Natural killer cell (primary cell): ENCODE data around the gene OXSM. TPM values are rescaled to one million over a fixed set of nuclear protein-coding genes. Genes with fewer than 3 reads are reported as not detected.

ENCODE experiments used
- ATAC-seq, 3 donors: fragments of 150-1000 bp in 2 of 3; fragments of 200-7000 bp in 1 of 3; cut with Tn5 transposase; 1 replicate in 1 of 3; 2 replicates in 2 of 3; pipeline ENCODE4 v1.10.0; 2021; ENCODE audit warnings: mild to moderate bottlenecking in 2 of 3, moderate library complexity in 2 of 3
- DNase-seq, 2 donors: peaks; one replicate each; pipeline versions ENCODE4 v3.0.0 to v3.0.0-alpha.2; 2013 to 2021; ENCODE audit warnings: mixed read lengths in 1 of 2
- H3K27ac ChIP-seq: one replicate; pipeline ENCODE4 v1.5.1; 2013; ENCODE audit warnings: mild to moderate bottlenecking, low read length
- H3K27me3 ChIP-seq: one replicate; pipeline ENCODE4 v1.6.1; 2013; ENCODE audit warnings: low read length; ENCODE audit not compliant: control insufficient read depth, insufficient read depth
- H3K36me3 ChIP-seq: one replicate; pipeline ENCODE4 v1.6.1; 2013; ENCODE audit warnings: low read length; ENCODE audit not compliant: control insufficient read depth, insufficient read depth
- H3K4me1 ChIP-seq: one replicate; pipeline ENCODE4 v1.6.1; 2013; ENCODE audit warnings: low read length; ENCODE audit not compliant: control insufficient read depth, insufficient read depth
- H3K4me3 ChIP-seq: one replicate; pipeline ENCODE4 v1.5.1; 2013; ENCODE audit warnings: low read length
- H3K9me3 ChIP-seq: one replicate; pipeline ENCODE4 v1.6.1; 2013; ENCODE audit warnings: low read length; ENCODE audit not compliant: control insufficient read depth, insufficient read depth
- H3K27ac Mint-ChIP-seq, 2 donors: one replicate each; pipeline ENCODE4 v1.8.0; 2022; ENCODE audit warnings: mild to moderate bottlenecking in 2 of 2, mixed read lengths in 2 of 2, moderate library complexity in 1 of 2
- H3K27me3 Mint-ChIP-seq, 2 donors: one replicate each; pipeline ENCODE4 v1.8.0; 2022; ENCODE audit warnings: low read depth in 2 of 2, mixed read lengths in 2 of 2
- H3K36me3 Mint-ChIP-seq: one replicate; pipeline ENCODE4 v1.8.0; 2022; ENCODE audit warnings: mixed read lengths
- H3K4me1 Mint-ChIP-seq, 2 donors: one replicate each; pipeline ENCODE4 v1.8.0; 2022; ENCODE audit warnings: mixed read lengths in 2 of 2
- H3K4me3 Mint-ChIP-seq: one replicate; pipeline ENCODE4 v1.8.0; 2022; ENCODE audit warnings: mild to moderate bottlenecking, moderate library complexity, mixed read lengths
- H3K9me3 Mint-ChIP-seq, 2 donors: one replicate each; pipeline ENCODE4 v1.8.0; 2022; ENCODE audit warnings: mixed read lengths in 2 of 2
- WGBS: methylation state at CpG from one replicate; pipeline ENCODE4 v1.1.7; 2013; ENCODE audit warnings: missing lambda C conversion rate; ENCODE audit not compliant: insufficient coverage; 5-methylcytosine and 5-hydroxymethylcytosine counted together
- intact Hi-C: fragments of 100-400 bp; cut with micrococcal nuclease; formaldehyde crosslinking; loops from one replicate; pipeline ENCODE4 v1.14.2; 2022
- total RNA-seq, 4 donors: library from RNA; stranded (reverse); fragments of 120-200 nt in 1 of 4; gene quantifications; one replicate each; pipeline versions ENCODE4 v1.2.3 to v1.2.4, GENCODE V29; 2013 to 2022
- TF ChIP-seq, protein P1 (sequence below): fragments of 200-600 bp; IDR thresholded peaks from one replicate; pipeline ENCODE4 v1.8.0; 2022; ENCODE audit warnings: antibody characterized with exemption

OXSM gene
- total RNA-seq, 3 donors from 2014 or later (not counting 1 experiment from before 2014, with no cell fraction given), result 7.3 to 12.2 (median 8.6) TPM

DNA sequence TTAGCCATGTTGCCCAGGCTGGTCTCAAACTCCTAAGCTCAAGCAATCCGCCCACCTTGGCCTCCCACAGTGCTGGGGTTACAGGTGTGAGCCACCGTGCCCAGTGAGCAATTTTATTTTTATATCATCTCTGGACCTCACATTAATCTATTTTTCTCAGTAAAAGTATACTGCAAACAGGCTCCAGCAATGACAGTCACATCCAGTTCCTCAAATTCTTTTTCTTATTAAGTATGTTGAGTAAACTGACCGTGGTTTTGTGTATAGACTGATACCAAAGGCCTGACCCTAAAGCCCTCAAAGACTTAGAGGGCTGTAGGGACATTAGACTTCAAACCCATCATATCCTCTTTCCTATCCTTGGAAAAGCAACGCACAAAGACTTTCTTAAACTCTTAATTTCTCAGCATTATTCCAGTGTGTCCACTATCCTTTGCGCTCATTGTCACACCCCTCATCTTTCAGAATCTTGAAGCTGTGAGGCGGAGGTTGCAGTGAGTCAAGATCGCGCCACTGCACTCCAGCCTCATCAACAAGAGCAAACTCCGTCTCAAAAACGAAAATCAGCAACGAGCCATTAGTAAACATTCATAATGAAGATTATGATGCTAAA lies 8.6 kb upstream of the OXSM start:
- intact Hi-C loops, result loop anchor here (5.0 kb wide), 1 partner anchor 76 kb away; no protein-coding TSS in a partner anchor
- peak overlapping the region; percentile 85 to 87 for H3K27ac Mint-ChIP-seq
- H3K4me1 Mint-ChIP-seq, result peaks cover 45 to 48% of the 10 kb centered on the region in 2 donors

DNA sequence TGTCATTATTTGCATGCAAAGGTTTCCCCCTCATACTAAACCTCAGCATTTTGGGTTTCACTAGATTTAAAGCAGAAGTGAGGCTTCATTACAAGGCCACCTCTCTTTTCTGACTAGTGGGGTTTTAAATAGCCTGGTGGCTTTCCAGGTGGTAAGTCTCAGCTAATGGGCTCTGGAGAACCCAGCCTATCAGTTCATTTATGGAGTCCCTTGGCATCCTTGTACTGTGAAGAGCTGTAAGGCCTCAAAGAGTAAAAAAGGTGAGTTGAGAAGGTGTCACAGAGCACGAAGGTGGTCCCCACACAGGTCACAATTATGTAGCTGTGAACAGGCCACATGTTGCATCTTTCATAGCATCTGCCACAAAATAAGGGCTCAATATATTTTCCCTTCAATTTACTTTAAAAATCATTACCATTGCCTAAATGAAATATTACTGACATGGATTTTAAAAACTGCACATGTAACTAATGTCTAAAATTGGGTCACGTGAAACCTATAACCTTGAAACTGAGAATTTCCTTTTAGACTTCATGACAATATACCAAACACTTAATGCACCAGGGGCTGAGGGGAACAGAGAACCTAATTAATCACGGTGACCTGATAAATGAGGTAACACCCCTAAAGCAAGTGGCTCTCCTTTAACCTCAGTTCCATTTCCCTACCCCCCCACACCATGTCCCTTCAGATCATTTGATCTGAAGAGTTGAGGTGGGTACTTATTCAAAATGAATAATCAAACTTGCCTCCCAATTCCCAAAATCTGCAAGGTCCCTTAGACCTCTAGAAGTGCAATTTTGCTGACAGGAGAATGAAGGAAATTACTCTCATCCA lies 7.9 kb upstream of the OXSM start:
- Mint-ChIP-seq H3K27ac (peak overlapping the region; percentile 85 to 87), H3K4me1 (peaks cover 42 to 45% of the 10 kb centered on the region in 2 donors), H3K36me3 (peaks cover 12% of the 10 kb centered on the region), H3K9me3 (no peaks in the 10 kb centered on the region), H3K27me3 (no peaks in the 10 kb centered on the region), H3K4me3 (peak overlapping the region; percentile 91)
- peaks cover 19% of the 10 kb centered on the region for H3K4me1 ChIP-seq
- 25% methylated on average over 3 of the region's 3 CpGs for WGBS
- peaks cover 10% of the 10 kb centered on the region for H3K36me3 ChIP-seq
- H3K27me3 ChIP-seq, result no peaks in the 10 kb centered on the region
- intact Hi-C loops, result loop anchor here (2.0 to 5.0 kb wide), 2 partner anchors 75 to 117 kb away; partner anchors contain the start of gene TOP2B
- no peak for ATAC-seq
- H3K9me3 ChIP-seq, result no peaks in the 10 kb centered on the region
- DNase-seq, result peak in 1 of 2 donors; percentile 12
- H3K4me3 ChIP-seq, result peak overlapping the region; percentile 99
- H3K27ac ChIP-seq, result peak overlapping the region; percentile 96
- TF ChIP-seq, protein P1, sequence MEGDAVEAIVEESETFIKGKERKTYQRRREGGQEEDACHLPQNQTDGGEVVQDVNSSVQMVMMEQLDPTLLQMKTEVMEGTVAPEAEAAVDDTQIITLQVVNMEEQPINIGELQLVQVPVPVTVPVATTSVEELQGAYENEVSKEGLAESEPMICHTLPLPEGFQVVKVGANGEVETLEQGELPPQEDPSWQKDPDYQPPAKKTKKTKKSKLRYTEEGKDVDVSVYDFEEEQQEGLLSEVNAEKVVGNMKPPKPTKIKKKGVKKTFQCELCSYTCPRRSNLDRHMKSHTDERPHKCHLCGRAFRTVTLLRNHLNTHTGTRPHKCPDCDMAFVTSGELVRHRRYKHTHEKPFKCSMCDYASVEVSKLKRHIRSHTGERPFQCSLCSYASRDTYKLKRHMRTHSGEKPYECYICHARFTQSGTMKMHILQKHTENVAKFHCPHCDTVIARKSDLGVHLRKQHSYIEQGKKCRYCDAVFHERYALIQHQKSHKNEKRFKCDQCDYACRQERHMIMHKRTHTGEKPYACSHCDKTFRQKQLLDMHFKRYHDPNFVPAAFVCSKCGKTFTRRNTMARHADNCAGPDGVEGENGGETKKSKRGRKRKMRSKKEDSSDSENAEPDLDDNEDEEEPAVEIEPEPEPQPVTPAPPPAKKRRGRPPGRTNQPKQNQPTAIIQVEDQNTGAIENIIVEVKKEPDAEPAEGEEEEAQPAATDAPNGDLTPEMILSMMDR, result no peak

More for the DNA sequence above, 8.6 kb upstream of the OXSM start:
- Histone ChIP-seq H3K27ac (peak overlapping the region; percentile 96), H3K4me1 (peaks cover 19% of the 10 kb centered on the region), H3K36me3 (peaks cover 17% of the 10 kb centered on the region), H3K27me3 (no peaks in the 10 kb centered on the region), H3K9me3 (no peaks in the 10 kb centered on the region), H3K4me3 (no peak overlapping the region)
- no peaks in the 10 kb centered on the region for H3K27me3 Mint-ChIP-seq
- TF ChIP-seq, protein P1, result no peak
- ATAC-seq, result no peak
- WGBS, result 81% methylated on average over 8 of the region's 11 CpGs
- no peak for DNase-seq
- peaks cover 19% of the 10 kb centered on the region for H3K36me3 Mint-ChIP-seq
- peak overlapping the region; percentile 38 for H3K4me3 Mint-ChIP-seq
- no peaks in the 10 kb centered on the region for H3K9me3 Mint-ChIP-seq

DNA sequence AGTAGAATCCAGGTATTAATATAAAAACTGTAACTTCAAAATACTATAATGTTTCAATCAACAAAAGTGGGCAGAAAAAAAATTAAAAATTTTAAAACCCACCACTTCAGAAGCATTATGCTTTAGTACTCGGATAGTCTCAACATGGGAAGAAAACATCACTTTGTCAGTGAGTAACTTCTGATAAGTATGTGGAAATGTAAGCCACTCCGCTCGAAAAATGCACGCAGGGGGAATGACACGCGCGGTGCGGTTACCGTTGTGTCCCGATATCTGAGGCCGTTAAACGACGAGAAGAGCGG lies 7.3 kb upstream of the OXSM start:
- H3K4me3 ChIP-seq, result peak overlapping the region; percentile 99
- intact Hi-C loops, result loop anchor here (2.0 to 5.0 kb wide), 2 partner anchors 75 to 118 kb away; partner anchors contain the start of gene TOP2B
- no peaks in the 10 kb centered on the region for H3K27me3 ChIP-seq
- under 1% methylated on average over 14 of the region's 14 CpGs for WGBS
- peaks cover 19% of the 10 kb centered on the region for H3K4me1 ChIP-seq
- peak overlapping the region; percentile 96 for H3K27ac ChIP-seq
- no peaks in the 10 kb centered on the region for H3K9me3 ChIP-seq
- no peaks in the 10 kb centered on the region for H3K9me3 Mint-ChIP-seq
- TF ChIP-seq, protein P1, result no peak
- DNase-seq (no peak), ATAC-seq (no peak)
- peaks cover 6% of the 10 kb centered on the region for H3K36me3 ChIP-seq
- no peaks in the 10 kb centered on the region for H3K27me3 Mint-ChIP-seq
- peaks cover 39 to 42% of the 10 kb centered on the region in 2 donors for H3K4me1 Mint-ChIP-seq
- peak overlapping the region; percentile 91 for H3K4me3 Mint-ChIP-seq
- H3K27ac Mint-ChIP-seq, result peak overlapping the region; percentile 85 to 87
- peaks cover 7% of the 10 kb centered on the region for H3K36me3 Mint-ChIP-seq
